ENCODE results near the gene SP8.

The SP8 gene

GRCh38 chr7:20744954-20745446 is 41.7 kb downstream of the SP8 start:
- no peaks in the 10 kb centered on the region for H3K9me3 ChIP-seq (ENCODE audit: control insufficient read depth, insufficient read depth, low read length)
- H3K4me3 ChIP-seq (ENCODE audit: low read depth, low read length), result no peak overlapping the region
- no peak overlapping the region for H3K9ac ChIP-seq (ENCODE audit: low read depth, low read length)
- H3K36me3 ChIP-seq (ENCODE audit: control insufficient read depth, insufficient read depth, low read length), result no peaks in the 10 kb centered on the region
- H3K27me3 ChIP-seq (ENCODE audit: control insufficient read depth, insufficient read depth, low read length), result no peaks in the 10 kb centered on the region
- H3K4me1 ChIP-seq (ENCODE audit: control insufficient read depth, insufficient read depth, low read length), result peaks cover 4% of the 10 kb centered on the region

- Histone ChIP-seq H3K4me3 (ENCODE audit: low read depth, low read length) (no peak overlapping the region), H3K36me3 (ENCODE audit: control insufficient read depth, insufficient read depth, low read length) (no peaks in the 10 kb centered on the region), H3K27me3 (ENCODE audit: control insufficient read depth, insufficient read depth, low read length) (no peaks in the 10 kb centered on the region), H3K4me1 (ENCODE audit: control insufficient read depth, insufficient read depth, low read length) (peaks cover 4% of the 10 kb centered on the region), H3K9me3 (ENCODE audit: control insufficient read depth, insufficient read depth, low read length) (no peaks in the 10 kb centered on the region), H3K9ac (ENCODE audit: low read depth, low read length) (no peak overlapping the region)
Observed at GRCh38 chr7:20742913-20743312, 43.8 kb downstream of the SP8 start.

GRCh38 chr7:20741801-20742200 is 44.9 kb downstream of the SP8 start:
- H3K4me3 ChIP-seq (ENCODE audit: low read depth, low read length), result no peak overlapping the region
- no peak overlapping the region for H3K9ac ChIP-seq (ENCODE audit: low read depth, low read length)
- H3K36me3 ChIP-seq (ENCODE audit: control insufficient read depth, insufficient read depth, low read length), result no peaks in the 10 kb centered on the region
- peaks cover 4% of the 10 kb centered on the region for H3K4me1 ChIP-seq (ENCODE audit: control insufficient read depth, insufficient read depth, low read length)
- no peaks in the 10 kb centered on the region for H3K27me3 ChIP-seq (ENCODE audit: control insufficient read depth, insufficient read depth, low read length)
- H3K9me3 ChIP-seq (ENCODE audit: control insufficient read depth, insufficient read depth, low read length), result no peaks in the 10 kb centered on the region

- Histone ChIP-seq H3K9me3 (ENCODE audit: control insufficient read depth, insufficient read depth, low read length) (no peaks in the 10 kb centered on the region), H3K27me3 (ENCODE audit: control insufficient read depth, insufficient read depth, low read length) (no peaks in the 10 kb centered on the region), H3K36me3 (ENCODE audit: control insufficient read depth, insufficient read depth, low read length) (no peaks in the 10 kb centered on the region), H3K9ac (ENCODE audit: low read depth, low read length) (no peak overlapping the region), H3K4me3 (ENCODE audit: low read depth, low read length) (no peak overlapping the region), H3K4me1 (ENCODE audit: control insufficient read depth, insufficient read depth, low read length) (no peaks in the 10 kb centered on the region)
Observed at GRCh38 chr7:20738518-20739481, 47.9 kb downstream of the SP8 start.

GRCh38 chr7:20737840-20738448 is 48.7 kb downstream of the SP8 start:
- Histone ChIP-seq H3K9me3 (ENCODE audit: control insufficient read depth, insufficient read depth, low read length) (no peaks in the 10 kb centered on the region), H3K9ac (ENCODE audit: low read depth, low read length) (no peak overlapping the region), H3K36me3 (ENCODE audit: control insufficient read depth, insufficient read depth, low read length) (no peaks in the 10 kb centered on the region), H3K4me3 (ENCODE audit: low read depth, low read length) (no peak overlapping the region), H3K4me1 (ENCODE audit: control insufficient read depth, insufficient read depth, low read length) (no peaks in the 10 kb centered on the region), H3K27me3 (ENCODE audit: control insufficient read depth, insufficient read depth, low read length) (no peaks in the 10 kb centered on the region)

- no peak overlapping the region for H3K4me3 ChIP-seq (ENCODE audit: low read depth, low read length)
- no peaks in the 10 kb centered on the region for H3K4me1 ChIP-seq (ENCODE audit: control insufficient read depth, insufficient read depth, low read length)
- no peaks in the 10 kb centered on the region for H3K27me3 ChIP-seq (ENCODE audit: control insufficient read depth, insufficient read depth, low read length)
- H3K36me3 ChIP-seq (ENCODE audit: control insufficient read depth, insufficient read depth, low read length), result no peaks in the 10 kb centered on the region
- no peak overlapping the region for H3K9ac ChIP-seq (ENCODE audit: low read depth, low read length)
- no peaks in the 10 kb centered on the region for H3K9me3 ChIP-seq (ENCODE audit: control insufficient read depth, insufficient read depth, low read length)
Observed at GRCh38 chr7:20735346-20736065, 51.2 kb downstream of the SP8 start.

Data from iPS-15b (cell line).